Activated T-cell treated with anti-CD3 and anti-CD28 coated beads, Interleukin-2, amount 50 U/mL, for 72 hours (primary cell): Measurements from ENCODE around the gene DNASE1L1. TPM values are rescaled to one million over a fixed set of nuclear protein-coding genes. Genes with fewer than 3 reads are reported as not detected.
"Not testable (repeated sequence)": the region's sequence is repeated elsewhere in the genome, so short reads cannot be mapped to it uniquely, and the experiment has no call there.

Experiments used
- ATAC-seq, 2 donors: fragments of 150-1000 bp; cut with Tn5 transposase; replicated peaks in 1 of 2; 2 replicates each; pipeline ENCODE4 v1.10.0; 2021; ENCODE audit warnings: moderate library complexity in 2 of 2, mild to moderate bottlenecking in 1 of 2
- DNase-seq, 2 donors: peaks; one replicate each; pipeline ENCODE4 v3.0.0; 2021 to 2022; ENCODE audit warnings: mixed read lengths in 1 of 2
- H3K27ac Mint-ChIP-seq: one replicate; pipeline ENCODE4 v1.8.0; 2022; ENCODE audit warnings: mild to moderate bottlenecking, moderate library complexity, mixed read lengths
- H3K27me3 Mint-ChIP-seq: one replicate; pipeline ENCODE4 v1.8.0; 2022; ENCODE audit warnings: low read depth, mixed read lengths
- H3K36me3 Mint-ChIP-seq, 2 donors: one replicate each; pipeline ENCODE4 v1.8.0; 2022; ENCODE audit warnings: mixed read lengths in 2 of 2, mild to moderate bottlenecking in 1 of 2; ENCODE audit not compliant: insufficient read depth in 2 of 2
- H3K4me1 Mint-ChIP-seq: one replicate; pipeline ENCODE4 v1.8.0; 2022; ENCODE audit warnings: low read depth, mixed read lengths
- H3K4me3 Mint-ChIP-seq, 2 donors: one replicate each; pipeline ENCODE4 v1.8.0; 2022; ENCODE audit warnings: mild to moderate bottlenecking in 2 of 2, mixed read lengths in 2 of 2, moderate library complexity in 2 of 2
- H3K9me3 Mint-ChIP-seq, 2 donors: one replicate each; pipeline ENCODE4 v1.8.0; 2022; ENCODE audit warnings: mixed read lengths in 2 of 2
- total RNA-seq, 2 donors: library from RNA; stranded (reverse); gene quantifications; one replicate each; pipeline ENCODE4 v1.2.3, GENCODE V29; 2022

The DNASE1L1 gene
- total RNA-seq, 2 donors from 2014 or later: 9.3 to 11.4 TPM

DNA sequence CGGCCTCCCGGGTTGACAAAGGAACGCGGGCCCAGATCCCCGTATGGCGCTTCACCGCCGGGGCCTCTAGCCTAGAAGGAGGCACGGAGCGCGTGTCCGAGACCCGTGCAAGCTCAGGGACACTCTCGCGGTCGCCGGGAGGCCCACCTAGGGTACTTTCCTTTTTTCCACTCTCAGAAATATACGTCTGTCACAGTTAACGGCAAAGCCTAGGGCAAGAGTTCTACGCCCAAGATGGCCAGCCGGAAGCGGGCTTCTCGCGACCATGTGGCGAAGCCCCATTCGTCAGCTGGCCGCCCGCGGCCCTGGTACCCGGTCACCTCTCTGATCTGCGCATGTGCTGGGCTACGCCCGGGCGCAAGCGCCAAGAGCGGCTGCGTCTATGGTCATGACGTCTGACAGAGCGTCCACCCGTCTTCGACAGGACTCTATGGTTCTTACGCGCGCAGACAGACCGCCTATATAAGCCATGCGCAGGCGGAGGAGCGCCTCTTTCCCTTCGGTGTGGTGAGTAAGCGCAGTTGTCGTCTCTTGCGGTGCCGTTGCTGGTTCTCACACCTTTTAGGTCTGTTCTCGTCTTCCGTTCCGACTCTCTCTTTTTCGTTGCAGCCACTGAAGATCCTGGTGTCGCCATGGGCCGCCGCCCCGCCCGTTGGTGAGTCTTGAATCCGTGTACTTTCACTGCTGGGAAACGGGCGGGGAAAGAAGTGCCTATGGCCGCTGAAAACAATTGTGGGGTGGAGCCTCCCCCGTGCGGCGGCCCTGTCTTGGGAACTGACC is 11.0 kb downstream of the DNASE1L1 start, which contains the start of gene RPL10:
TSS of gene RPL10 (plus strand) at position 490 of the 780 bp plus-strand sequence. CDS start at position 633, 143 bp downstream.
- peaks cover 18 to 20% of the 10 kb centered on the region in 2 donors for H3K36me3 Mint-ChIP-seq
- H3K27me3 Mint-ChIP-seq: no peaks in the 10 kb centered on the region
- H3K27ac Mint-ChIP-seq: peak within 1 kb of the TSS; percentile 99
- peaks cover 10% of the 10 kb centered on the region for H3K4me1 Mint-ChIP-seq
- H3K4me3 Mint-ChIP-seq: peak within 1 kb of the TSS; percentile 91 to 96
- H3K9me3 Mint-ChIP-seq: no peaks in the 10 kb centered on the region
- peak; percentile 92 to 94 for DNase-seq
- peak; percentile 77 to 83 for ATAC-seq

DNA sequence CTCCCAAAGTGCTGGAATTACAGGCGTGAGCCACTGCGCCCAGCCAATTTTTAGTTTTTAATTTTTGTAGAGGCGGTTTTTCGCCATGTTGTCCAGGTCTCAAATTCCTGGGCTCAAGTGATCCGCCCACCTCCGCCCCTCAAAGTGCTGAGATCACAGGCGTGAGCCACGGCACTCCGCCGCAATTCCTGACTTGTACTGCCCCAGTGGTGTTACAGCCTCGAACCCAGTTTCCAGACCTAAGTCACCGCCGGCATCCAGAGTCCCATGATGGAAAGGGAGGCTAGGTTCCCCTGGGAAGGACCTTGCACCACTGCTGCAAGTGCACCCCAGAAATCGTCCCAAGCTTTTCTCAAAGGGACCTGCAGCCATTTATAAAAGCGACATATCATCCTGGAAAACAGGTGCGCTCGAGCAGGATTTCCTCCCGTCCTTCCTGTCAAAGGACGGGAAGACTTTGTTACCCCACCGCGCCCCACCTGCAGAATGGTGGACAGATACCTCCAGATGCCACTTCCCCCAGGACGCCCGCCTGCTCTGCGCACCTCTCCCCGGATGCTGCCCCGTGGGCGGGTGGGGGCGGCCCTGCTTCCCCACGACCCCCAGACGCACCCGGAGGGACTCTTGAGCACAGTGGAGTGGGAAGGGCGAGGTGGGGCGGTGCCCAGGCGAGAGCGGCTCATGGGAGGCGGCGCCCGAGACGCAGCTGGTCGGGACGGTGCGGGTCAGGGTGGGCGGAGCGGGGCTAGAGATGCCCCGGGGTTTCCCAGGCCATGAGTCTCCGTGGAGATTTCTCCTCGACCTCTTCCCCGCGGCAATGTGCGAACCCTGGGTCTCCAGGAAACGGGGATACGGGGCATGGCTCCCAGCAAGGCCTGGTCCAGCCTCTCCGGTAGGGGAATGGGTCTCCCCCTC is 11.8 kb downstream of the DNASE1L1 start:
- ATAC-seq: peak; percentile 60 to 70
- Mint-ChIP-seq H3K4me1 (peaks cover 10% of the 10 kb centered on the region), H3K27ac (peak overlapping the region; percentile 99), H3K4me3 (peak overlapping the region; percentile 91 to 96), H3K27me3 (no peaks in the 10 kb centered on the region), H3K9me3 (no peaks in the 10 kb centered on the region), H3K36me3 (peaks cover 18 to 20% of the 10 kb centered on the region in 2 donors)
- DNase-seq: peak; percentile 75 to 78

DNA sequence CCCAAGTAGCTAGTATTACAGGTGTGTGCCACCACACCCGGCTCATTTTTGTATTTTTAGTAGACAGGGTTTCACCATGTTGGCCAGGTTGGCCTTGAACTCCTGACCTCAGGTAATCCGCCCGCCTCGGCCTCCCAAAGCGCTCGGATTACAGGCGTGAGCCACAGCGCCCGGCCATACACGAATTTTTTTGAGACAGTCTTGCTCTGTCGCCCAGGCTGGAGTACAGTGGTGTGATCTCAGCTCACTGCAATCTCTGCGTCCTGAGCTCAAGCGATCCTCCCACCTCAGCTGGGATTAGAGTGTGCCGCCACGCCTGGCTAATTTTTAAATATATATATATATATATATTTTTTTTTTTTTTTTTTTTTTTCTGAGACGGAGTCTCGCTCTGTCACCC is 12.7 kb downstream of the DNASE1L1 start:
- H3K9me3 Mint-ChIP-seq, DNase-seq, H3K27me3 Mint-ChIP-seq, H3K4me1 Mint-ChIP-seq, ATAC-seq, H3K27ac Mint-ChIP-seq: not testable (repeated sequence)
- Mint-ChIP-seq H3K4me3 (peak overlapping the region in 1 of 2 donors; percentile 91), H3K36me3 (peaks cover 18 to 20% of the 10 kb centered on the region in 2 donors)

DNA sequence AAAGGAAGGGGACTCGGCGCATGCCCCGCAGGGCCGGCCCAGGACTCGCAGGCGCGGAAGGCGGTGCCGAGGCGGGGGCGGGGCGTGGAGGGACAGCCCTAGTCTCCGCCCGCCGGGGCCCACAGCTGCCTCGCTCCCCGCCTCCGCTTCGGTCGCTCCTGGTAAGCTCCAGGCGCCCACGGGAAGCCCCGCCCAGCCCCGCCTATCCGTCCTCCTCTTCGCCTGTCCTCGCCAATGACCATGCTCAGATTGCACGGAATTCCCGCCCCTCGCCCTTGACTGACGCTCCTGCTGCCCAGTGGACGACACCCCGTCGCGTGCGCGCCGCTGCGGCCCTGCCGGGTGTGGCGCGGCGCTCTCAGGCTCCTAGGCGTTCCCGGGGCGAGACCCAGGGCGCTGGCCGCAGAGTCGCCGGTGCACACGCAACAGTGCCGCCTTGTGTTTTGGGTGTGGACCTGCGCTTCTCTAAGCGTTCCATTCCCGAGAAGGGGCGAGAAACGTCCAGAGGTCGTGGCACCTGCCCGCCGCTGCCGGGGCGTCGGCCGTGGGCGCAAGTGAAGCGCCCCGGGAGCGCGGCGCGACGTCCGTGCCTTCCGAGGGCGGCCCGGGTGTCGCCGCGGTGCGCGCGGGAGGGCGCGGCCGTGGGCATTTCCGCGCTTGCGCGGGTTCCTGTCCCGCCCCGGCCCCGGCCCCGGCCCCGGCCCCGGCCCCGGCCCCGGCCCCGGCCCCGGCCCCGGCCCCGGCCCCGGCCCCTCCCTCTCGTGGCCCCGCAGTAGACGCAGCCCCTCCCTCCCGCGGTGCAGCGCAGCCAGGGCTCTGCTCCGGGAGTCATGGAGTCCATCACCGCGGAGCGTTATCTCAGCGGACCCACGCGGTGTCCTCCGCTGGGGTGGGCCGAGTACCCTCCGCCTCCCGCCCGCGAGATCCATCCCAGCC is 19.0 kb downstream of the DNASE1L1 start:
- not testable (repeated sequence) for H3K9me3 Mint-ChIP-seq, H3K4me1 Mint-ChIP-seq, H3K27me3 Mint-ChIP-seq, H3K36me3 Mint-ChIP-seq, H3K27ac Mint-ChIP-seq, DNase-seq, H3K4me3 Mint-ChIP-seq
- peak; percentile 71 for ATAC-seq

DNA sequence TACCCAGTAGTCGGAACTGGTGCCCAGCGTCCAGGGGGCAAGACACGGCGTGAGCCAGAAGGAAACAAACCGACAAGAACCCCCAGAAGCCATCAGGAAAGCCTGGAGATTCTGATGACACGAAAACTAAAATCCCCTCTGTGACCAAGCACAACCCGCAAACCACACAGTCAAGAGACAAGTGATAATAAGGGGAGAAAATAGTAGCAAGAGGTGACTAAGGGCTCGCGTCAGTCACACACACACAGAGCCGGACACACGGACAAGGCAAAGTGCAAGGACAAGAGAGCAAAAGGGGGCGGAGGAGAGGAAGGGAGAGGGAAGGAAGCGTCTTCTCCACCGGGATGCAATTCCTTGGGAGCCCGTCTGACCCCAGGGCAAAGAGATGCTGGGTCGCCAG is 20.4 kb downstream of the DNASE1L1 start:
- DNase-seq, H3K36me3 Mint-ChIP-seq, H3K4me1 Mint-ChIP-seq, H3K27me3 Mint-ChIP-seq, H3K9me3 Mint-ChIP-seq, H3K27ac Mint-ChIP-seq, H3K4me3 Mint-ChIP-seq: not testable (repeated sequence)
- peak; percentile 34 to 36 for ATAC-seq

DNA sequence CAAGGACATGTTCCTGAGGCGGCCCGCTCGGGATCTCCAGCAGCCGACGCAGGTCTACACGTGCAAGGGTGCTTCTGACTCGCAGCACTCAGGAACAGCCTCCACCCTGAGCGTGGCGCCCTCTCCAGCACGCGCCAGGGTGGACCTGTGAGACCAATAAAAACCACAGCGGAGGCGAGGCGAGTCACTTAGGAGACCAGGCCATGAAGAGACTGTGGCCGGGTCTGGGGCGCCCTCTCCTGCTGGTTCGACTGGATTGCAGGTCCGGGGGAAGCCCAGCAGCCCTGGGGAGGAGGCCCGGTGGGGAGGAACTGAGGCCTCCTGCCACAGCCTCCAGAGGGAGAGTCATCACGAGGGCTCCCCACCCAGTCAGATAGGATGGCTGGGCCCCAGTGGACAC is 21.0 kb downstream of the DNASE1L1 start:
- H3K4me3 Mint-ChIP-seq: not testable (repeated sequence)

DNA sequence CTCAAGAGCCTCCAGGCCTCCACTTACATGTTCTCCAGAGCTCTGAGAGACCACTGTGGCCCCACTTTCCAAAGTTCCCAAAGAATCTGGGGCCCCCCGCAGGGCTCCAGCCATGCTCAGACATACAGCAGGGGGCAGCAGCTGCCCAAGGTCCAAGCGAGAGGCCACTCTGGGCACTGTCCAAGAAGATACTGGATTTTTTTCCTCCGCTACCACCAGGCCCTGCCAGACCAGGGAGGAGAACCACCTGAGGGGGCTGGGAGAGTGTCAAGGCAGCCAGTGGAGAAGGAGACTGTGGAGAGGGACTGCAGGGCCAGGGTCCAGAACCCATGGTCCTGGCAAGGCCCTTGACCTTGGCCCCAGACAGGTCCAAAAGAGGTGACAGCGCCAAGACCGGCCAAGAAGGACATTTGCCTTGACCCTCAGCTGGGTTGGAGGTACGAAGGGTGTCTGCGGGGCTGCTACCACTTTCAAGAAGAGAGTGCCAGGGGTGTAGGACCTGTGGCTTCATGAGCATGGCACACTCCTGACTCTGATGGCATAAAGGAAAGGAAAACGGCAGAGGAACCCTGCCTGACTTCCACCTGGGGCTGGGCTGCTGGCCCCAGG is 24.7 kb downstream of the DNASE1L1 start:
- H3K4me3 Mint-ChIP-seq: no peak overlapping the region
- no peaks in the 10 kb centered on the region for H3K27me3 Mint-ChIP-seq
- no peaks in the 10 kb centered on the region for H3K9me3 Mint-ChIP-seq
- H3K27ac Mint-ChIP-seq: no peak overlapping the region
- DNase-seq (no peak), ATAC-seq (no peak)
- H3K4me1 Mint-ChIP-seq: peaks cover 22% of the 10 kb centered on the region
- peaks cover 4 to 5% of the 10 kb centered on the region in 2 donors for H3K36me3 Mint-ChIP-seq

More for the DNA sequence above, 21.0 kb downstream of the DNASE1L1 start:
- not testable (repeated sequence) for H3K27me3 Mint-ChIP-seq, H3K27ac Mint-ChIP-seq, H3K36me3 Mint-ChIP-seq, H3K4me1 Mint-ChIP-seq, H3K9me3 Mint-ChIP-seq, DNase-seq
- ATAC-seq: peak; percentile 48 to 50

DNA sequence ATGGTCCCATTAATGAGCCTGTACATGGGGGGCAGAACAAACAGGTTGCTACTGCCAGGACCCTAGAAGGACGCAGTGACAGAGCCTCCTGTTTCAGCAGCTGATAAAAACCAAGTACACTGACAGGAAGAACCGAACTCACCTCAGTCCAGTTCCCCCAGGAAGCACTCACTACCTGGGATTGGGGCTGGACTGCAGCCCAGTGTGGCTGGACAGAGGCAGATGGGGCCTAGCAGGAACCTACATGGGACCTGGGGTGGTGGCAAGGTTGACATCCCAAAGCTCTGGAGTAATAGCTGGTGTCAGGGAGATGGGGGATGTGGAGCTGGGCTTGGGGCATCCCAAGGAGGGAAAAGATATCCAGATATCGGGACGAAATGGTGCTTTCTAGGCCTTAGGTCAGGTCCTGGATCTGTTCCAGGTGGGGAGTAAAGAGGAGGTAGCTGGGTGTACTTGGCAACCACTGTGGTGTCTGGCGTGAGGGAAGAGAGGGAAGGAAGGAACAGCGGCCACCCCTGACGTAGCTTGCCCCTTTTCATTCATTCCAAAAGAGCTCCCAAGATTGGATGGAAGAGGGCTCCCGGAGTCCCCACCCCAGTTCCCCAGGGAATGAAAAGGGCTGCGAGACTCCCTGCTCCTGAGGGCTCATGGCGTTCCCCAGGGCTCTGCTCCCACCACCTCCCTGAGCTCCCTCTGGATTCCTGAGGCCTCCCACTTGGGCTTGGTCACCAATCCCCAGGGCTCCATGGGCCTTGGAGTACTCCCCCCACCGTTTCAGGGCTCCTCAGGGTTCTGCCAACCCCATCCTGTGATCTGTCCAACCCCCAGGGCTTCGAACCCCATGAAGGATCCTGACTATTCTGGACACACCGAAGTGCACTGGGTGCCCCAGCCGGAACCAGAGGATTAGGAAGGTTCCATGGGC is 25.4 kb downstream of the DNASE1L1 start:
- ATAC-seq (no peak), DNase-seq (no peak)
- Mint-ChIP-seq H3K4me1 (peaks cover 22% of the 10 kb centered on the region), H3K27ac (no peak overlapping the region), H3K4me3 (no peak overlapping the region), H3K36me3 (peaks cover 4 to 5% of the 10 kb centered on the region in 2 donors), H3K27me3 (no peaks in the 10 kb centered on the region), H3K9me3 (no peaks in the 10 kb centered on the region)

DNA sequence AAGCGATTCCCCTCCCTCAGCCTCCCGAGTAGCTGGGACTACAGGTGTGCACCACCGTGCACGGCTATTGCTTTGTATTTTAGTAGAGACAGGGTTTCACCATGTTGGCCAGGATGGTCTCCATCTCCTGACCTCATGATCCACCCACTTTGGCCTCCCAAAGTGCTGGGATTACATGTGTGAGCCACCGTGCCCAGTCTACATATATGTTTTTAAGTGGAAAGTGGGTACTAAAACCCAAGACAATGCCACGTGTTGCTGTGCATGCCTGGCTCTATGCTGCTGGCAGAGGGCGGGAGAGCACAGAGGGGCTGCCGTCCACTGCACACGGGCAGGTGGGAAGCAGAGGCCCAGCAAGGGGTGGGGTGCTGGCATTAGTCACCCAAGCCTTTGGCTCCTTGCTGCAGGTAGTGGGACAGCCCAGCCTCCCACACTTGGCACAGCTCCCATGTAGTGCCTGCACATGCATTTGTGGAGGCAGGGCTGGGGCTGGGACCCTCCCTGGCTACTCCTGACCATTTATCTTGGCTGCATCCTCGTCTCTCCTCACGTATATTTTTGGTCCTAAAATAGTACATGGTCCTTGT is 26.5 kb downstream of the DNASE1L1 start:
- Mint-ChIP-seq H3K27ac (no peak overlapping the region), H3K36me3 (peaks cover 4 to 5% of the 10 kb centered on the region in 2 donors), H3K4me3 (no peak overlapping the region)

DNA sequence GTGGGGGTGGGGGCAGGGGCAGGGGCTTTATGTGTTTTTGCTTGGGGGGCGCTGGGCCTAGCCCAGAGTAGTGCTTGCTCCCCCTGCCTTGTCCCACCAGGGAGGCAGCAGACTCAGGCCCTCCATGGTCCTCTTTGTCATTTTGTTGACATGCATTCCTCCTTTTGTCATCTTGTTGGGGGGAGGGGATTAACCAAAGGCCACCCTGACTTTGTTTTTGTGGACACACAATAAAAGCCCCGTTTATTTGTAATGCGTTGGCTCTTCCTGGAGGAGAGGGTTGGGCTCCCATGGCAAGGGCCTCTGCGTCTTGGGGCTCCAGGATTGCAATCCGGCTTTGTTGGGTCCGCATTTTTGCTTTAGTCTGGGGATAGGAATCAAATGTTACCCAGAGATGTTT is 27.8 kb downstream of the DNASE1L1 start:
- no peaks in the 10 kb centered on the region for H3K27me3 Mint-ChIP-seq
- H3K27ac Mint-ChIP-seq: no peak overlapping the region
- H3K4me3 Mint-ChIP-seq: no peak overlapping the region
- ATAC-seq (no peak), DNase-seq (no peak)
- H3K36me3 Mint-ChIP-seq: peaks cover 4 to 5% of the 10 kb centered on the region in 2 donors
- H3K9me3 Mint-ChIP-seq: no peaks in the 10 kb centered on the region
- peaks cover 28% of the 10 kb centered on the region for H3K4me1 Mint-ChIP-seq

More for the DNA sequence above, 26.5 kb downstream of the DNASE1L1 start:
- DNase-seq (no peak), ATAC-seq (no peak)
- no peaks in the 10 kb centered on the region for H3K27me3 Mint-ChIP-seq
- H3K9me3 Mint-ChIP-seq: no peaks in the 10 kb centered on the region
- peaks cover 22% of the 10 kb centered on the region for H3K4me1 Mint-ChIP-seq

DNA sequence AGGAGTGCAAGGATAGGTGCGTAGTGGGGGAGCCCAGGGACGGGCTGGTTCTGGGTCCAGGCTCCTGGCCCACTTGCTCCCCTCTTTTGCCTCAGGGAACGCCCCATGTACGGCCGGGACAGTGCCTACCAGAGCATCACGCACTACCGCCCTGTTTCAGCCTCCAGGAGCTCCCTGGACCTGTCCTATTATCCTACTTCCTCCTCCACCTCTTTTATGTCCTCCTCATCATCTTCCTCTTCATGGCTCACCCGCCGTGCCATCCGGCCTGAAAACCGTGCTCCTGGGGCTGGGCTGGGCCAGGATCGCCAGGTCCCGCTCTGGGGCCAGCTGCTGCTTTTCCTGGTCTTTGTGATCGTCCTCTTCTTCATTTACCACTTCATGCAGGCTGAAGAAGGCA is 28.3 kb downstream of the DNASE1L1 start:
- peak overlapping the region; percentile 87 to 93 for H3K4me3 Mint-ChIP-seq
- H3K27ac Mint-ChIP-seq: peak overlapping the region; percentile 29
- H3K4me1 Mint-ChIP-seq: peaks cover 28% of the 10 kb centered on the region
- H3K36me3 Mint-ChIP-seq: peaks cover 4 to 5% of the 10 kb centered on the region in 2 donors
- no peaks in the 10 kb centered on the region for H3K27me3 Mint-ChIP-seq
- no peak for ATAC-seq
- no peak for DNase-seq
- H3K9me3 Mint-ChIP-seq: no peaks in the 10 kb centered on the region
